HG03442 (cell line): Measurements from ENCODE around the gene AKAP8L.

Experiments used
- ATAC-seq: cut with Tn5 transposase; IDR thresholded peaks from one replicate; pipeline ENCODE4 v1.9.1; 2021; ENCODE audit warnings: mild to moderate bottlenecking, moderate library complexity; ENCODE audit not compliant: unreplicated experiment

AKAP8L gene, protein sequence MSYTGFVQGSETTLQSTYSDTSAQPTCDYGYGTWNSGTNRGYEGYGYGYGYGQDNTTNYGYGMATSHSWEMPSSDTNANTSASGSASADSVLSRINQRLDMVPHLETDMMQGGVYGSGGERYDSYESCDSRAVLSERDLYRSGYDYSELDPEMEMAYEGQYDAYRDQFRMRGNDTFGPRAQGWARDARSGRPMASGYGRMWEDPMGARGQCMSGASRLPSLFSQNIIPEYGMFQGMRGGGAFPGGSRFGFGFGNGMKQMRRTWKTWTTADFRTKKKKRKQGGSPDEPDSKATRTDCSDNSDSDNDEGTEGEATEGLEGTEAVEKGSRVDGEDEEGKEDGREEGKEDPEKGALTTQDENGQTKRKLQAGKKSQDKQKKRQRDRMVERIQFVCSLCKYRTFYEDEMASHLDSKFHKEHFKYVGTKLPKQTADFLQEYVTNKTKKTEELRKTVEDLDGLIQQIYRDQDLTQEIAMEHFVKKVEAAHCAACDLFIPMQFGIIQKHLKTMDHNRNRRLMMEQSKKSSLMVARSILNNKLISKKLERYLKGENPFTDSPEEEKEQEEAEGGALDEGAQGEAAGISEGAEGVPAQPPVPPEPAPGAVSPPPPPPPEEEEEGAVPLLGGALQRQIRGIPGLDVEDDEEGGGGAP

GRCh38 chr19:15418579-15419412 lies at the start of gene AKAP8L:
Gene AKAP8L, minus strand, starts transcription at chr19:15418988. Its CDS starts 65 bp downstream, at chr19:15418923.
- ATAC-seq, result peak; percentile 92

DNA sequence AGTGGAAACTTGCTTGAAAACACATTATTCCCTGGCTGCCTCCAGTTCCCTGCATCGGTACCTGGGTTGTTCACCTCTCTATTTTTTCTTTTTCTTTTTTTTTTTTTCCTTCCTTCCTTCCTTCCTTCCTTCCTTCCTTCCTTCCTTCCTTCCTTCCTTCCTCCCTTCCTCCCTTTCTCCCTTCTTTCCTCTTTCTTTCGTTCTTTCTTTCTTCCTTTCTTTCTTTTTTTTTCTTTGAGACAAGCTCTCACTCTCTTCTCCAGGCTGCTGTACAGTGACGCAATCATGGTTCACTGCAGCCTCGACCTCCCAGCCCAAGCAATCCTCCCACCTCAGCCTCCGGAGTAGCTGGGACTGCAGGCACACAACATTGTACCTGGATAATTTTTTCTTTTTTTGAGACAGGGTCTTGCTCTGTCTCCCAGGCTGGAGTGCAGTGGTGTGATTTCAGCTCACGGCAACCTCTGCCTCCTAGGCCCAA lies 49.0 kb upstream of the AKAP8L start:
- ATAC-seq, result no peak

- peak; percentile 59 for ATAC-seq
Observed at GRCh38 chr19:15466851-15467733, 48.3 kb upstream of the AKAP8L start.

GRCh38 chr19:15464394-15465385 lies 45.9 kb upstream of the AKAP8L start, which contains the start of gene RASAL3:
Gene RASAL3, minus strand, starts transcription at chr19:15464544. Its CDS starts 186 bp downstream, at chr19:15464358.
- peak; percentile 39 for ATAC-seq

DNA sequence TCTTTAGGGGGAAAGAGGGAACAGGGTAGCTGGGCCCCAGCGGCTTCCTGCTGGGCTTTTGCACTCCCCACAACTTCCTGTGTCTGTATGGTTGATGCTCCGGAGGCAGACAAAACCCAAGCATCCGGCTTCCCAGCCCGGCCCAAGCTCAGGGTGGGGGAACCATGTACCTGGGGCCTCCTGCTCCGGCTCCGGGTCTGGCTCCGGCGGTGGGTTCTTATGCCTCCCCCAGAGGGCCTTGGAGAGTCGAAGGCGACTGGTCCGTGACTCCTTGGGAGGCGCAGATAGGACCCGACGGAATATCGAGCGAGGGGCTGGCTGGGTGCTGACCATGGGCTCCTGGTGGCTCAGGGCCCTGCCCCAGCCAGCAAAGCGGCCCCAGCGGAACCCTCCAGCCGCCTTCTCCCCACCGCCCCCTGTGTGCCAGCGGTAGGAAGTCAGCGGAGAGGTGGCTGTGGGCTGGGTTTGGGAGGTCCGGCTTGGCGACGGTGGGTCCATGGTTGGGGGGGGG lies 45.1 kb upstream of the AKAP8L start:
- peak; percentile 37 for ATAC-seq

GRCh38 chr19:15461694-15462093 lies 42.9 kb upstream of the AKAP8L start:
- ATAC-seq, result no peak

DNA sequence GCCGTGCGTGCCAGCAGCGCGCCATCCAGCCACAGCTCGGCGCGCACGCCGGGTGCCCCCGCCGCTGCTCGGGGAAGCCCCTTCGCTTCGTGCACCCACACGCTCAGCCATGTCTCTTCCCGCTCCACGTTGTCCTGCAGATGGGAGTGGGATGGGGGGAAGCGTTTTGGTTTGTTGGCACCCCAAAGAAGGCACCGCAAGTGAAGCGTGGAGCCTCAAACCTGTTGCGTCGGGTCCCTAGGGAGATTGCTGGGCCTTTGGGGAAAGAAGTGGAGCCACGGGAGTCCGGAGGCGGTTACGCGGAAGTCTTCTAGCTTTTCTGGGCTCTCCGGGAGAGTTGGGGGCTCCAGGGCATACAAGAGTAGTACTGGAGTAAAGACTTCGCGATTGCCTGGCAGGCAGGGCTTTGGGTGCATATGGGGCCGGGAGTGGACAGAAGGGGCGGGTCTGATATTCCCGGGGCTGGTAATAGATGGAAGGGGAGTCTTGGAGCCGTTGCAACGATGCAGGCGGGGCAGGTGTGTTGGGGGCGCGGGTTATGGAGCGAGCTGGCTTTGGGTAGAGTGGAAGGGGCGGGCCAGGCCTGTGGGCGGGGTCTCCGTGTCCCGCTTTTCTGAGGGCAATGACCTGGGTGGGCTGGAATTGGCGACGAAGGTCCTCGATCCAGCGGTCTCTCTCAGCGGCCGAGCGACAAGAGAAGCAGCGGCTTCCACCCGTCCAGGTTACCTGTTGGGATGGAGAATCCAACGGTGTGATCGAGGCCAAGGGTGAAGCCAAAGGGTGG lies 39.1 kb upstream of the AKAP8L start:
- ATAC-seq, result no peak

- ATAC-seq, result no peak
Observed at GRCh38 chr19:15456871-15457700, 38.3 kb upstream of the AKAP8L start.

DNA sequence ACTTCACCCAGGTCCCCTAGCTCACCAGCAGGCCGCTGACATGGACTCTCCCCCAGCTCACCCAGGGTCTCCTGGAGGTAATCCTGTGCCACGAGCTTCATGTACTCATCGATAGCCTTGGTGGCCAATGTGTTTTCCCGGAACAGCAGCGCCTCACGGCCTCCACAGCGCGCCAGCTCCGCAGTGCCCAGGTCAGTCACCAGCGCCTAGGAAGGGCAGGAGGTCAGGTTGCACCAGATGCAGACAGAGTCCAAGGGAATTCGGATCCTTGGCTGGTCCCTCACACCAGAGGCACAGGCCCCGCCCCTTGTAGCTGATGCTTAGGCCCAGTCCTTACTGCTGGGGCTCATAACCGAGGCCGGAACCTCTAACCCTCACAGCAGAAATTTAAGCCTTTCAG lies 37.7 kb upstream of the AKAP8L start:
- ATAC-seq, result no peak

GRCh38 chr19:15455996-15456395 lies 37.2 kb upstream of the AKAP8L start:
- no peak for ATAC-seq

- no peak for ATAC-seq
Observed at GRCh38 chr19:15453906-15454860, 35.4 kb upstream of the AKAP8L start.

GRCh38 chr19:15453091-15453578 lies 34.3 kb upstream of the AKAP8L start:
- no peak for ATAC-seq

- no peak for ATAC-seq
Observed at GRCh38 chr19:15452111-15453047, 33.6 kb upstream of the AKAP8L start.

GRCh38 chr19:15450528-15450890 lies 31.7 kb upstream of the AKAP8L start:
- ATAC-seq, result no peak
